Parathyroid adenoma (tissue), 2 donors: ENCODE results near the gene C3.

ENCODE experiments used
- H2AFZ ChIP-seq: fragments of 300-600 bp; sonication (generic); one replicate; pipeline ENCODE4 v1.7.0; 2017; ENCODE audit warnings: antibody characterized with exemption, mild to moderate bottlenecking
- H3K27ac ChIP-seq: fragments of 300-600 bp; sonication (generic); one replicate; pipeline ENCODE4 v1.7.0; 2017
- H3K27me3 ChIP-seq: fragments of 300-600 bp; sonication (generic); one replicate; pipeline ENCODE4 v1.7.0; 2017; ENCODE audit warnings: low read length; ENCODE audit not compliant: control insufficient read depth, insufficient read depth
- H3K36me3 ChIP-seq: fragments of 300-600 bp; sonication (generic); one replicate; pipeline ENCODE4 v1.7.0; 2017; ENCODE audit warnings: low read length; ENCODE audit not compliant: control insufficient read depth, insufficient read depth
- H3K4me1 ChIP-seq: fragments of 300-600 bp; sonication (generic); one replicate; pipeline ENCODE4 v1.7.0; 2017; ENCODE audit warnings: control low read depth
- H3K4me2 ChIP-seq: fragments of 300-600 bp; sonication (generic); one replicate; pipeline ENCODE4 v1.7.0; 2017; ENCODE audit warnings: low read length
- H3K4me3 ChIP-seq: fragments of 300-600 bp; sonication (generic); one replicate; pipeline ENCODE4 v1.7.0; 2017; ENCODE audit warnings: low read depth, low read length
- H3K79me2 ChIP-seq: fragments of 300-600 bp; sonication (generic); one replicate; pipeline ENCODE4 v1.7.0; 2017; ENCODE audit warnings: control low read depth
- H3K9ac ChIP-seq: fragments of 300-600 bp; sonication (generic); one replicate; pipeline ENCODE4 v1.7.0; 2017; ENCODE audit warnings: mild to moderate bottlenecking
- H3K9me3 ChIP-seq: fragments of 300-600 bp; sonication (generic); one replicate; pipeline ENCODE4 v1.7.0; 2017; ENCODE audit warnings: low read length; ENCODE audit not compliant: control insufficient read depth
- TF ChIP-seq, protein P1 (sequence below): fragments of 300-600 bp; sonication (generic); IDR thresholded peaks from one replicate; pipeline ENCODE4 v1.7.0; 2017; ENCODE audit warnings: antibody characterized with exemption, mild to moderate bottlenecking
- donor health status: primary hyperparathyroidism.

C3 gene

DNA sequence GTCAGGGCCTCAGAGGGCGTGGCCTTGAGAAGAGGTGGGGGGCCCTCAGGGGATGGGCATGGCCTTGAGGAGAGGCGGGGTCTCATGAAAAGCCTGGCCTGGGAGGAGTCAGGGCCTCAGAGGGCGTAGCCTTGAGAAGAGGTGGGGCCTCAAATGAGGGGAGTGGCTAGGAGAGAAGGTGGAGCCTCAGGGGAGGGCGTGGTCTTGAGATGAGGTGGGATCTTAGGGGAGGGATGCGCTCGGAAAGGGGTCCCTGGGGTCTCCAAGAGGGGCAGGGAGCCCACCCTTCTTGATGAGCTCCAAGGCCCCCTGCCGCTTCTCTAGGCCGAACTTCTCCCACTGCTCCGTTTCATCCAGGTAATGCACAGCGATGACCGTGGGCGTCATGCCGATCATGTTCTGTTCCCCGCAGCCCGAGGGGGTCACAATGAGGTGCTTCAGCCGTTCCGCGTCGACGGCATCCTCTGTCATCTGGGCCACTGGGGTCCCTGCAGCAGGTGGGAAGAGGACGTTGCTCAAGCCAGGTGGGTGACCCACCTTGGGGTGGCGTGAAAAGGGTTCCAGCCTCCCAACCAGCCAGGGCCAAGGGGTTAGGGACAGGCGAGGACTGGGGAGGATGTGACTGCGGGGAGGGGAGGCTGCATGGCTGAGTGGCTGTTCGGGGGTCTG is 26.2 kb downstream of the C3 start:
- H3K4me3 ChIP-seq: no peak overlapping the region
- H3K4me1 ChIP-seq: no peaks in the 10 kb centered on the region
- H3K36me3 ChIP-seq: no peaks in the 10 kb centered on the region
- H2AFZ ChIP-seq: no peak overlapping the region
- H3K9ac ChIP-seq: no peak overlapping the region
- no peaks in the 10 kb centered on the region for H3K27me3 ChIP-seq
- no peak overlapping the region for H3K4me2 ChIP-seq
- no peak overlapping the region for H3K27ac ChIP-seq
- no peaks in the 10 kb centered on the region for H3K79me2 ChIP-seq
- TF ChIP-seq, protein P1, sequence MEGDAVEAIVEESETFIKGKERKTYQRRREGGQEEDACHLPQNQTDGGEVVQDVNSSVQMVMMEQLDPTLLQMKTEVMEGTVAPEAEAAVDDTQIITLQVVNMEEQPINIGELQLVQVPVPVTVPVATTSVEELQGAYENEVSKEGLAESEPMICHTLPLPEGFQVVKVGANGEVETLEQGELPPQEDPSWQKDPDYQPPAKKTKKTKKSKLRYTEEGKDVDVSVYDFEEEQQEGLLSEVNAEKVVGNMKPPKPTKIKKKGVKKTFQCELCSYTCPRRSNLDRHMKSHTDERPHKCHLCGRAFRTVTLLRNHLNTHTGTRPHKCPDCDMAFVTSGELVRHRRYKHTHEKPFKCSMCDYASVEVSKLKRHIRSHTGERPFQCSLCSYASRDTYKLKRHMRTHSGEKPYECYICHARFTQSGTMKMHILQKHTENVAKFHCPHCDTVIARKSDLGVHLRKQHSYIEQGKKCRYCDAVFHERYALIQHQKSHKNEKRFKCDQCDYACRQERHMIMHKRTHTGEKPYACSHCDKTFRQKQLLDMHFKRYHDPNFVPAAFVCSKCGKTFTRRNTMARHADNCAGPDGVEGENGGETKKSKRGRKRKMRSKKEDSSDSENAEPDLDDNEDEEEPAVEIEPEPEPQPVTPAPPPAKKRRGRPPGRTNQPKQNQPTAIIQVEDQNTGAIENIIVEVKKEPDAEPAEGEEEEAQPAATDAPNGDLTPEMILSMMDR: no peak
- H3K9me3 ChIP-seq: no peaks in the 10 kb centered on the region

DNA sequence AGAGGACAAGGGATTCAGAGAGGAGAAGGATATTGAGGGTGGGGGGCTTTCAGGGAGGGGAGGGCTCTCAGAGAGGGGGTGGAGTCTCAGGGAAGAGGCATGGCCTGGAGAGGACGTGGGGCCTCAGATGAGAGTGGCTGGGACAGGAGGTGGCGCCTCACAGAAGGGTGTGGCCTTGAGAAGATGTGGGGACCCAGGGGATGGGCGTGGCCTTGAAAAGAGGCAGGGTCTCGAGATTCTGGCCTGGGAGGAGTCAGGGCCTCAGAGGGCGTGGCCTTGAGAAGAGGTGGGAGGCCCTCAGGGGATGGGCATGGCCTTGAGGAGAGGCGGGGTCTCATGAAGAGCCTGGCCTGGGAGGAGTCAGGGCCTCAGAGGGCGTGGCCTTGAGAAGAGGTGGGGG is 26.8 kb downstream of the C3 start:
- no peak overlapping the region for H2AFZ ChIP-seq
- H3K27ac ChIP-seq: no peak overlapping the region
- H3K4me2 ChIP-seq: no peak overlapping the region
- no peaks in the 10 kb centered on the region for H3K4me1 ChIP-seq
- no peaks in the 10 kb centered on the region for H3K79me2 ChIP-seq
- H3K4me3 ChIP-seq: no peak overlapping the region
- H3K9me3 ChIP-seq: no peaks in the 10 kb centered on the region
- H3K9ac ChIP-seq: no peak overlapping the region
- no peaks in the 10 kb centered on the region for H3K27me3 ChIP-seq
- no peaks in the 10 kb centered on the region for H3K36me3 ChIP-seq
- TF ChIP-seq, protein P1: no peak

DNA sequence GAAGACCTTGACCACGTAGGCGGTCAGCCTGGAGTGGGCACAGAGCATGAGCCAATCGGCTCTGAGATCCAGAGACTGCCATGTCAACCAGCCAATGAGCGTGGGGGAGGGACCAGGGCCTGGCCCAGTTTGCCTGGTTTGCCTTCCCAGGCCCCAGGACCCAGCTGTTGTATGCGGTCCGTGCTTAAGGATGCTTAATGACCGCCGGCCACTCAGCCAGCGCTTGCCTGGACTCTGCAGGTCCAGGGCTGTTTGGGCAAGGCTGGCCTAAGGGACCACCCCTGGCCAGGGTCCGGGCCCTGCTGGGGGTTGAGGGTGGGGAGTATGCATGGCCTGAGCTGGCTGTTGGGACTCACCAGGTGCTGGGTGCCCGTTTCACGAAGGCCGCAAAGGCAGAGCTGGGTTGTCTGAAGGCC is 27.4 kb downstream of the C3 start:
- Histone ChIP-seq H3K4me3 (no peak overlapping the region), H3K4me2 (no peak overlapping the region), H3K9ac (no peak overlapping the region), H3K9me3 (no peaks in the 10 kb centered on the region), H3K36me3 (no peaks in the 10 kb centered on the region), H3K79me2 (no peaks in the 10 kb centered on the region), H3K4me1 (no peaks in the 10 kb centered on the region), H3K27ac (no peak overlapping the region), H3K27me3 (no peaks in the 10 kb centered on the region), H2AFZ (no peak overlapping the region)
- TF ChIP-seq, protein P1: no peak

DNA sequence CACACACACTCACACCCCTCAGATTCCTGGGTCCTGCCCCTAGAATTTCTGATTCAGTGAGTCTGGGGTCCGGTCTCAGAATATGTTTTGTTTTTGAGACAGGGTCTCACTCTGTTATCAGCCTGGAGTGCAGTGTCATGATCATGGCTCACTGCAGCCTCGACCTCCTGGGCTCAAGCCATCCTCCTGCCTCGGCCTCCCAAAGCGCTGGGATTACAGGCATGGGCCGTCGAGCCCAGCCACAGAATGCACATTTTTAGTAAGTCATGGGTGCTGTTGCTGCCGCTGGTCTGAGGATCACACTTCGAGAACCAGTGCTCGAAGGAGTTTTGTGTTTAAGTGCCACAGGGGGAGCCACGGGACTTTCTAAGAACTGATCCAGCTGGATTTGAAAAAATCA is 28.4 kb downstream of the C3 start:
- Histone ChIP-seq H3K79me2 (no peaks in the 10 kb centered on the region), H3K27me3 (no peaks in the 10 kb centered on the region), H3K4me1 (no peaks in the 10 kb centered on the region), H3K4me3 (no peak overlapping the region), H2AFZ (no peak overlapping the region), H3K27ac (no peak overlapping the region), H3K9ac (no peak overlapping the region), H3K9me3 (no peaks in the 10 kb centered on the region), H3K4me2 (no peak overlapping the region), H3K36me3 (no peaks in the 10 kb centered on the region)
- TF ChIP-seq, protein P1: no peak

DNA sequence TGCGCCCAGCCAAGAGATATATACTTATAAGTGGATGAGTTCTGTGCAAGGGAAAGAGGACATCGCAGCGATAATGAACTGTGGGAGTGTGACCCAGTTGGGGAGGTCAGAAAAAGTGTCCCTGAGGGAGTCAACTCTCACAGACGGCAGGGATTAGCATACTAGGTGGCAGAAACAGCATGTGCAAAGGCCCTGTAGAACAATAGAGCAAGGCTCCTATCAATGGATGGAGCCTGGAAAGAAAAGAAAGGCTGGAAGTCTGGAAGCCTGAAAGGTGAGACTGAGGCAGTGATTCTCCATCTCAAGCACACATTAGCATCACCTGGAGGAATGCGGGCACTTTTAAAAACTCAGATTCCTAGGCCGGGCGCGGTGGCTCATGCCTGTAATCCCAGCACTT is 29.1 kb downstream of the C3 start:
- H3K27ac ChIP-seq: no peak overlapping the region
- no peaks in the 10 kb centered on the region for H3K9me3 ChIP-seq
- H3K27me3 ChIP-seq: no peaks in the 10 kb centered on the region
- no peak overlapping the region for H3K9ac ChIP-seq
- no peaks in the 10 kb centered on the region for H3K79me2 ChIP-seq
- H2AFZ ChIP-seq: no peak overlapping the region
- TF ChIP-seq, protein P1: no peak
- H3K4me2 ChIP-seq: no peak overlapping the region
- no peaks in the 10 kb centered on the region for H3K36me3 ChIP-seq
- H3K4me3 ChIP-seq: no peak overlapping the region
- no peaks in the 10 kb centered on the region for H3K4me1 ChIP-seq
